Tibial nerve (tissue), 4 donors: ENCODE measurements around the gene LTBR. TPM values are rescaled to one million over a fixed set of nuclear protein-coding genes. Genes with fewer than 3 reads are reported as not detected.

ENCODE experiments used
- DNase-seq, 2 donors: peaks; one replicate each; pipeline ENCODE4 v3.0.0-alpha.2; 2019; ENCODE audit warnings: low spot score in 2 of 2
- H3K27ac ChIP-seq, 4 donors: fragments of 200-600 bp; sonication (generic) in 3 of 4; one replicate each; pipeline ENCODE4 v1.5.1; 2017 to 2019; ENCODE audit warnings: mild to moderate bottlenecking in 1 of 4
- H3K27me3 ChIP-seq, 2 donors: fragments of 200-600 bp; sonication (generic) in 1 of 2; one replicate each; pipeline versions ENCODE4 v1.5.1 to v1.6.0; 2017 to 2019
- H3K36me3 ChIP-seq, 3 donors: fragments of 200-600 bp; sonication (generic); one replicate each; pipeline ENCODE4 v1.5.1; 2018 to 2019
- H3K4me1 ChIP-seq, 4 donors: fragments of 200-600 bp; sonication (generic) in 3 of 4; one replicate each; pipeline ENCODE4 v1.5.1; 2017 to 2019
- H3K4me3 ChIP-seq, 4 donors: fragments of 200-600 bp; sonication (generic) in 3 of 4; one replicate each; pipeline ENCODE4 v1.5.1; 2017 to 2019; ENCODE audit warnings: mild to moderate bottlenecking in 1 of 4, moderate library complexity in 1 of 4
- H3K9me3 ChIP-seq, 4 donors: fragments of 200-600 bp; sonication (generic) in 3 of 4; one replicate each; pipeline ENCODE4 v1.5.1; 2017 to 2019
- CTCF ChIP-seq, 5 experiments: fragments of 200-600 bp in 3 of 5; fragments of 450-650 bp in 2 of 5; sonication (generic) in 3 of 5; IDR thresholded peaks; one replicate each; pipeline ENCODE4 v1.5.1; 2016 to 2019; ENCODE audit warnings: antibody characterized with exemption in 5 of 5, mild to moderate bottlenecking in 3 of 5, moderate library complexity in 2 of 5
- EP300 ChIP-seq, 2 donors: sonication (generic); formaldehyde crosslinking; IDR thresholded peaks; one replicate each; pipeline ENCODE4 v1.6.1; 2017; ENCODE audit warnings: antibody characterized with exemption in 2 of 2, mild to moderate bottlenecking in 1 of 2
- POLR2A ChIP-seq, 2 donors: fragments of 450-650 bp; IDR thresholded peaks; one replicate each; pipeline ENCODE4 v1.6.1; 2017; ENCODE audit warnings: antibody characterized with exemption in 2 of 2, mild to moderate bottlenecking in 2 of 2, moderate library complexity in 2 of 2
- WGBS, 2 donors: methylation state at CpG; one replicate each; pipeline ENCODE4 v1.1.5; 2018; 5-methylcytosine and 5-hydroxymethylcytosine counted together
- total RNA-seq, 4 donors: library from RNA; depleted of rRNA; stranded (reverse); fragments of >200 nt; gene quantifications; one replicate each; pipeline ENCODE4 v1.1.0, GENCODE V29; 2016

Gene LTBR
- total RNA-seq, 4 donors from 2014 or later = 119 to 234 (median 151) TPM

- Histone ChIP-seq H3K27ac (peak overlapping the region in 3 of 4 donors; percentile 9 to 67 (median 51)), H3K4me1 (peaks cover 0 to 56% (median 18%) of the 10 kb centered on the region in 4 donors), H3K27me3 (no peaks in the 10 kb centered on the region), H3K36me3 (no peaks in the 10 kb centered on the region), H3K4me3 (no peak overlapping the region), H3K9me3 (no peaks in the 10 kb centered on the region)
- 90 to 93% methylated on average over 9 of the region's 9 CpGs for WGBS, 2 donors
- DNase-seq = no peak
- TF ChIP-seq EP300 (IDR thresholded peaks at IDR 0.05) (no peak), POLR2A (IDR thresholded peaks at IDR 0.05) (no peak), CTCF (IDR thresholded peaks at IDR 0.05) (no peak)
Observed at GRCh38 chr12:6368906-6369525, 14.9 kb upstream of the LTBR start.

DNA sequence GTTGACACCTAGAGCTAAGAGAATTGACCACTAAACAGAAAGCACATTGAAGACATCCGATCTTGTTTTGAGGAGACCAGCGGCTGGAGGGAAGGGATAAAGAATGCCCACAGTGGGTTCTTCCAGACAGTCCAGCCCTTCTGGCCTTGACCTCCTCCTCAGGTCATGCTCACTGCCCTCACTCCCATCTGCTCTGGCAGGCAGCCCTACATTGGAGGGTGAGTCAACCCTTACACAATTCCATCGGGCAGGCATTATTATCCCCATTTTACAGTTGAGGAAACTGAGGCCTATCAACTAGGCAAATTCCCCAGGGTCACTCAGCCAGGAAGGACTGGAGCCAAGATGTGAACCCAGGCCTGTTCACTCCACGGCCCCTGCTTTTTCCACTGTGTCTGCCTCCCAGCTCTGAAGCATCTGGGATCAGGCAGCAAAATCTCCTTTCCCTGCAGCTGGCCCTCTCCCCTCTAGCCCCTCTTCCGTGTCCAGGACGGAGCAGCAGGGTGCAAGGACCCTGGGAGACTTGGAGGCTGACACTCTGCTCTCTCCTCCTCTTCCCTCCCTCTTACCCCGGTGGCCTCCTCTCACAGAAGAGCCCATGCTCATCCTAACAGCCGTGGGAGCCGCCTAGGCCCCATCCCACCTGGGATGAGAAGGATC lies 13.9 kb upstream of the LTBR start:
- Histone ChIP-seq H3K4me1 (peaks cover 0 to 63% (median 18%) of the 10 kb centered on the region in 4 donors), H3K36me3 (no peaks in the 10 kb centered on the region), H3K27me3 (no peaks in the 10 kb centered on the region), H3K4me3 (no peak overlapping the region), H3K9me3 (no peaks in the 10 kb centered on the region), H3K27ac (peak overlapping the region in 3 of 4 donors; percentile 64 to 95 (median 89))
- no peak for DNase-seq
- WGBS, 2 donors = 79 to 82% methylated on average over 9 of the region's 9 CpGs
- TF ChIP-seq CTCF (IDR thresholded peaks at IDR 0.05) = no peak
- TF ChIP-seq POLR2A (IDR thresholded peaks at IDR 0.05) = no peak
- TF ChIP-seq EP300 (IDR thresholded peaks at IDR 0.05) = no peak

- no peaks in the 10 kb centered on the region for H3K27me3 ChIP-seq
- TF ChIP-seq EP300 (IDR thresholded peaks at IDR 0.05) (no peak), POLR2A (IDR thresholded peaks at IDR 0.05) (no peak), CTCF (IDR thresholded peaks at IDR 0.05) (no peak)
- H3K36me3 ChIP-seq = no peaks in the 10 kb centered on the region
- H3K9me3 ChIP-seq = no peaks in the 10 kb centered on the region
- WGBS, 2 donors = 79 to 84% methylated on average over 4 of the region's 4 CpGs
- peak overlapping the region in 3 of 4 donors; percentile 64 to 95 (median 89) for H3K27ac ChIP-seq
- DNase-seq = no peak
- no peak overlapping the region for H3K4me3 ChIP-seq
- H3K4me1 ChIP-seq = peaks cover 0 to 68% (median 19%) of the 10 kb centered on the region in 4 donors
Observed at GRCh38 chr12:6370576-6370935, 13.4 kb upstream of the LTBR start.

- DNase-seq = no peak
- WGBS, 2 donors = 63 to 65% methylated on average over 14 of the region's 15 CpGs
Observed at GRCh38 chr12:6370994-6371754, 12.8 kb upstream of the LTBR start.

More at GRCh38 chr12:6370994-6371754, 12.8 kb upstream of the LTBR start:
- Histone ChIP-seq H3K4me1 (peaks cover 0 to 74% (median 24%) of the 10 kb centered on the region in 4 donors), H3K27ac (peak overlapping the region in 3 of 4 donors; percentile 77 to 95 (median 89)), H3K27me3 (no peaks in the 10 kb centered on the region), H3K9me3 (no peaks in the 10 kb centered on the region), H3K4me3 (no peak overlapping the region), H3K36me3 (no peaks in the 10 kb centered on the region)
- TF ChIP-seq POLR2A (IDR thresholded peaks at IDR 0.05) = no peak
- TF ChIP-seq CTCF (IDR thresholded peaks at IDR 0.05) = peak in 1 of 5 experiments; percentile 9
